H1 (cell line): ENCODE measurements around the gene PIAS2. TPM values are rescaled to one million over a fixed set of nuclear protein-coding genes. Genes with fewer than 3 reads are reported as not detected.

Experiments used
- CTCF ChIA-PET: fragments of 300-600 bp; sonication (Branson Sonifier 250); formaldehyde crosslinking; loops from one replicate; lab custom pipeline; 2021; ENCODE audit not compliant: partially characterized antibody; lab: Charles Lee
- POLR2A ChIA-PET: fragments of 300-600 bp; sonication (Branson Sonifier 250); formaldehyde crosslinking; loops from one replicate; lab custom pipeline; 2021; ENCODE audit warnings: inconsistent platforms; ENCODE audit not compliant: partially characterized antibody; lab: Charles Lee
- DNase-seq, 2 experiments: peaks; one replicate each; pipeline versions ENCODE4 v3.0.0 to v3.0.0-alpha.2; 2010 to 2022; ENCODE audit warnings: low spot score in 2 of 2, low read depth in 1 of 2, mixed read lengths in 1 of 2
- FAIRE-seq: peaks from 2 replicates; lab custom pipeline; 2011; peaks lifted over from hg19 to GRCh38; lab: Jason Lieb, UNC
- H2AFZ ChIP-seq: 2 replicates; pipeline ENCODE4 v1.8.1; 2012; ENCODE audit warnings: low read length, inconsistent platforms
- H2AK5ac ChIP-seq: 2 replicates; pipeline ENCODE4 v1.6.1; 2013; ENCODE audit warnings: low read depth, low read length
- H2BK120ac ChIP-seq: replicated peaks from 2 replicates; pipeline ENCODE3; 2013; ENCODE audit warnings: low read depth, low read length, inconsistent platforms
- H2BK12ac ChIP-seq: 2 replicates; pipeline ENCODE4 v1.6.1; 2013; ENCODE audit warnings: low read depth, low read length
- H2BK15ac ChIP-seq: 2 replicates; pipeline ENCODE4 v1.6.1; 2013; ENCODE audit warnings: low read length
- H2BK20ac ChIP-seq: 2 replicates; pipeline ENCODE4 v1.6.1; 2013; ENCODE audit warnings: low read length
- H2BK5ac ChIP-seq: 2 replicates; pipeline ENCODE4 v1.6.1; 2013; ENCODE audit warnings: low read depth, low read length
- H3K14ac ChIP-seq: 2 replicates; pipeline ENCODE4 v1.6.1; 2013; ENCODE audit warnings: inconsistent platforms; ENCODE audit not compliant: insufficient read length
- H3K18ac ChIP-seq: 2 replicates; pipeline ENCODE4 v1.6.1; 2013; ENCODE audit warnings: low read length; ENCODE audit errors: extremely low read depth
- H3K23ac ChIP-seq: 2 replicates; pipeline ENCODE4 v1.6.1; 2013; ENCODE audit warnings: inconsistent platforms; ENCODE audit not compliant: insufficient read length
- H3K23me2 ChIP-seq: 2 replicates; pipeline ENCODE4 v1.6.1; 2013; ENCODE audit warnings: low read depth, low read length
- H3K27ac ChIP-seq: 2 replicates; pipeline ENCODE4 v1.6.1; 2011; ENCODE audit warnings: low read depth, low read length, inconsistent platforms
- H3K27me3 ChIP-seq, 4 experiments: replicated peaks in 1 of 4; 1 replicate in 1 of 4; 2 replicates in 3 of 4; pipeline versions ENCODE4 v1.6.1 to v1.8.1; 2011 to 2013; ENCODE audit warnings: low read length in 3 of 4, mild to moderate bottlenecking in 3 of 4, inconsistent platforms in 2 of 4, mixed read lengths in 2 of 4, moderate library complexity in 1 of 4; ENCODE audit not compliant: control insufficient read depth in 3 of 4, insufficient read depth in 3 of 4; ENCODE audit errors: extremely low read depth in 1 of 4
- H3K36me3 ChIP-seq, 4 experiments: 2 replicates each; pipeline versions ENCODE4 v1.6.1 to v1.8.1; 2011 to 2013; ENCODE audit warnings: mild to moderate bottlenecking in 4 of 4, low read length in 3 of 4, moderate library complexity in 2 of 4, control low read depth in 1 of 4, inconsistent platforms in 1 of 4; ENCODE audit not compliant: insufficient read depth in 4 of 4, control insufficient read depth in 2 of 4
- H3K4ac ChIP-seq: replicated peaks from 2 replicates; pipeline ENCODE3; 2013; ENCODE audit warnings: low read length, low read depth, mixed read lengths, inconsistent platforms; ENCODE audit not compliant: insufficient read length
- H3K4me1 ChIP-seq, 4 experiments: replicated peaks in 1 of 4; 1 replicate in 1 of 4; 2 replicates in 3 of 4; pipeline versions ENCODE4 v1.6.1 to v1.8.1; 2011 to 2013; ENCODE audit warnings: low read length in 3 of 4, inconsistent platforms in 2 of 4, mixed read lengths in 1 of 4; ENCODE audit not compliant: insufficient read depth in 4 of 4, control insufficient read depth in 3 of 4
- H3K4me2 ChIP-seq, 2 experiments: 2 replicates each; pipeline versions ENCODE4 v1.6.1 to v1.8.1; 2011 to 2013; ENCODE audit warnings: low read depth in 2 of 2, low read length in 2 of 2, control low read depth in 1 of 2, inconsistent platforms in 1 of 2, mild to moderate bottlenecking in 1 of 2; ENCODE audit not compliant: insufficient read depth in 1 of 2
- H3K4me3 ChIP-seq, 4 experiments: fragments of 200-600, 300-600 bp in 1 of 4; sonication (generic), shearing (Covaris generic), sonication (Bioruptor Twin) in 1 of 4; 2 replicates each; pipeline versions ENCODE4 v1.5.1 to v1.8.1; 2011 to 2016; ENCODE audit warnings: low read length in 4 of 4, low read depth in 3 of 4, control low read depth in 2 of 4, inconsistent platforms in 2 of 4, mild to moderate bottlenecking in 2 of 4, mixed read lengths in 1 of 4, moderate library complexity in 1 of 4; ENCODE audit not compliant: insufficient read depth in 2 of 4; ENCODE audit errors: extremely low read depth in 1 of 4
- H3K56ac ChIP-seq: replicated peaks from 2 replicates; pipeline ENCODE3; 2013; ENCODE audit warnings: low read depth, mild to moderate bottlenecking, mixed read lengths, low read length, inconsistent platforms; ENCODE audit not compliant: insufficient read length
- H3K79me1 ChIP-seq: 2 replicates; pipeline ENCODE4 v1.6.1; 2013; ENCODE audit warnings: low read depth, low read length, control low read depth
- H3K79me2 ChIP-seq, 2 experiments: 2 replicates each; pipeline versions ENCODE4 v1.6.1 to v1.8.1; 2012 to 2013; ENCODE audit warnings: low read length in 2 of 2, mild to moderate bottlenecking in 2 of 2, inconsistent platforms in 1 of 2; ENCODE audit not compliant: insufficient read depth in 2 of 2, control insufficient read depth in 1 of 2
- H3K9ac ChIP-seq, 4 experiments: replicated peaks in 1 of 4; 1 replicate in 1 of 4; 2 replicates in 3 of 4; pipeline versions ENCODE4 v1.6.1 to v1.8.1; 2011 to 2013; ENCODE audit warnings: low read depth in 3 of 4, low read length in 3 of 4, control low read depth in 2 of 4, mild to moderate bottlenecking in 2 of 4, moderate library complexity in 2 of 4, inconsistent platforms in 1 of 4; ENCODE audit errors: extremely low read depth in 1 of 4
- H3K9me3 ChIP-seq, 2 experiments: 2 replicates each; pipeline versions ENCODE4 v1.6.1 to v1.8.1; 2012 to 2013; ENCODE audit warnings: mild to moderate bottlenecking in 2 of 2, moderate library complexity in 2 of 2, control low read depth in 1 of 2, inconsistent platforms in 1 of 2, low read depth in 1 of 2, low read length in 1 of 2, mixed read lengths in 1 of 2; ENCODE audit not compliant: insufficient read depth in 2 of 2
- H4K20me1 ChIP-seq, 2 experiments: replicated peaks in 1 of 2; 2 replicates each; pipeline versions ENCODE3 to v1.8.1; 2011 to 2013; ENCODE audit warnings: inconsistent platforms in 2 of 2, low read length in 2 of 2, mild to moderate bottlenecking in 1 of 2; ENCODE audit not compliant: insufficient read depth in 2 of 2, control insufficient read depth in 1 of 2
- H4K5ac ChIP-seq: 2 replicates; pipeline ENCODE4 v1.6.1; 2013; ENCODE audit warnings: low read length, low read depth, mixed read lengths, inconsistent platforms; ENCODE audit not compliant: insufficient read length
- H4K8ac ChIP-seq: 2 replicates; pipeline ENCODE4 v1.8.0; 2013; ENCODE audit warnings: mild to moderate bottlenecking, moderate library complexity, low read length, inconsistent platforms; ENCODE audit not compliant: insufficient read depth; ENCODE audit errors: extremely low read depth
- H4K91ac ChIP-seq: replicated peaks from 2 replicates; pipeline ENCODE3; 2013; ENCODE audit warnings: low read length, mixed read lengths, inconsistent platforms; ENCODE audit not compliant: insufficient read length
- KDM1A ChIP-seq: fragments of 200-600, 300-600 bp; sonication (generic); IDR thresholded peaks from 2 replicates; pipeline ENCODE4 v1.7.1; 2016; ENCODE audit warnings: mild to moderate bottlenecking, low read length, borderline replicate concordance
- PHF8 ChIP-seq: fragments of 200-600 bp; sonication (generic); conservative IDR thresholded peaks from 2 replicates; pipeline ENCODE4 v1.7.1; 2012; ENCODE audit warnings: low read depth, mild to moderate bottlenecking, inconsistent platforms, low read length, moderate library complexity
- POLR2AphosphoS5 ChIP-seq: IDR thresholded peaks from 2 replicates; pipeline ENCODE4 v1.6.1; 2011; ENCODE audit warnings: low read depth, low read length
- RNF2 ChIP-seq: fragments of 200-900, 300-1000 bp; sonication (generic); IDR thresholded peaks from 2 replicates; pipeline ENCODE4 v1.7.1; 2016; ENCODE audit warnings: borderline replicate concordance, low read depth, mild to moderate bottlenecking, antibody characterized with exemption, low read length; ENCODE audit not compliant: poor library complexity, severe bottlenecking; ENCODE audit errors: missing control alignments
- TCF12 ChIP-seq: IDR thresholded peaks from 2 replicates; pipeline ENCODE4 v1.6.1; 2011; ENCODE audit warnings: low read depth, mild to moderate bottlenecking, low read length
- WGBS, 2 experiments: shearing (Covaris generic) in 1 of 2; methylation state at CpG; one replicate each; pipeline versions ENCODE4 v1.1.6 to v1.1.7; 2013 to 2015; ENCODE audit warnings: low lambda C conversion rate in 2 of 2, mixed read lengths in 2 of 2, inconsistent platforms in 1 of 2, low coverage in 1 of 2, missing lambda C conversion rate in 1 of 2; ENCODE audit not compliant: insufficient replicate concordance in 2 of 2, insufficient coverage in 1 of 2, insufficient read length in 1 of 2; ENCODE audit errors: extremely low coverage in 1 of 2, missing lambda C conversion rate in 1 of 2; 5-methylcytosine and 5-hydroxymethylcytosine counted together
- polyA plus RNA-seq, 7 experiments: library from polyadenylated mRNA; depleted of rRNA in 3 of 7; stranded (reverse) in 5 of 7; unstranded in 2 of 7; fragments of >200 nt in 5 of 7; fragments of 200-250 nt in 2 of 7; gene quantifications; 1 replicate in 5 of 7; 2 replicates in 1 of 7; 4 replicates in 1 of 7; pipeline versions ENCODE4 v1.2.1 to v1.2.3, GENCODE V29; 2011 to 2013; ENCODE audit warnings: missing spikeins in 2 of 7, mixed read lengths in 2 of 7
- total RNA-seq: library from RNA; stranded (reverse); fragmentation: NEBNext Ultra II Directional; extraction: Animal tissue kit (Norgen Biotek cat#: 25700); gene quantifications from 2 replicates; pipeline ENCODE4 v1.2.1, GENCODE V29; 2021

PIAS2 gene
- total and polyA plus RNA-seq, 2 of the 8 experiments (the other 6 are each of a cell fraction or from before 2014, with no cell fraction given) = 20.1 to 53.9 TPM

GRCh38 chr18:46894124-46894523 is 23.2 kb downstream of the PIAS2 start:
- no peak overlapping the region for H4K8ac ChIP-seq
- peaks cover 0 to 4% (median 2%) of the 10 kb centered on the region in 4 experiments; a peak in 2 of 7 replicates for H3K4me1 ChIP-seq
- H2BK20ac ChIP-seq = no peak overlapping the region
- H3K79me1 ChIP-seq = peaks cover 6% of the 10 kb centered on the region
- ChIA-PET CTCF (interaction anchor here (0.7 to 1.0 kb wide), 2 partner anchors 22 to 1522 kb away, joined by 3 read pairs; no protein-coding TSS in a partner anchor), POLR2A (interaction anchor here (1.3 kb wide), 1 partner anchor 21 kb away, joined by 3 read pairs; no protein-coding TSS in a partner anchor)
- no peak overlapping the region for H2AFZ ChIP-seq
- H2BK5ac ChIP-seq = no peak overlapping the region
- peaks cover 7 to 95% of the 10 kb centered on the region in 2 experiments for H3K79me2 ChIP-seq
- 95% methylated on average over 2 of the region's 2 CpGs; no CpG with 5 or more reads in 1 of the 2 experiments for WGBS, 2 experiments
- H2BK120ac ChIP-seq = no peak overlapping the region
- FAIRE-seq (no peak), DNase-seq (no peak)
- H3K9me3 ChIP-seq = peaks cover 12 to 15% of the 10 kb centered on the region in 2 experiments
- H3K4me2 ChIP-seq = no peak overlapping the region
- no peak overlapping the region for H3K56ac ChIP-seq
- H3K23ac ChIP-seq = no peak overlapping the region
- H3K27ac ChIP-seq = no peak overlapping the region
- TF ChIP-seq POLR2AphosphoS5 (no peak), KDM1A (no peak), RNF2 (no peak), TCF12 (no peak), PHF8 (no peak)
- H3K18ac ChIP-seq = no peak overlapping the region
- H2BK12ac ChIP-seq = no peak overlapping the region
- H3K9ac ChIP-seq = no peak overlapping the region
- H3K23me2 ChIP-seq = no peaks in the 10 kb centered on the region
- no peaks in the 10 kb centered on the region for H3K27me3 ChIP-seq
- H4K20me1 ChIP-seq = peaks cover 0 to 2% of the 10 kb centered on the region in 2 experiments
- H2AK5ac ChIP-seq = no peak overlapping the region
- H3K14ac ChIP-seq = no peak overlapping the region
- no peak overlapping the region for H4K91ac ChIP-seq
- H3K4me3 ChIP-seq = no peak overlapping the region
- peaks cover 9 to 21% (median 15%) of the 10 kb centered on the region in 4 experiments; a peak in 7 of 8 replicates for H3K36me3 ChIP-seq
- no peak overlapping the region for H2BK15ac ChIP-seq
- no peak overlapping the region for H3K4ac ChIP-seq
- no peak overlapping the region for H4K5ac ChIP-seq
